ENCODE data around the gene IL1RAPL1. TPM values are rescaled to one million over a fixed set of nuclear protein-coding genes. Genes with fewer than 3 reads are reported as not detected.

Gene IL1RAPL1
- total and polyA plus RNA-seq, 9 donors, result 0.39 to 2.3 (median 1.2) TPM

DNA sequence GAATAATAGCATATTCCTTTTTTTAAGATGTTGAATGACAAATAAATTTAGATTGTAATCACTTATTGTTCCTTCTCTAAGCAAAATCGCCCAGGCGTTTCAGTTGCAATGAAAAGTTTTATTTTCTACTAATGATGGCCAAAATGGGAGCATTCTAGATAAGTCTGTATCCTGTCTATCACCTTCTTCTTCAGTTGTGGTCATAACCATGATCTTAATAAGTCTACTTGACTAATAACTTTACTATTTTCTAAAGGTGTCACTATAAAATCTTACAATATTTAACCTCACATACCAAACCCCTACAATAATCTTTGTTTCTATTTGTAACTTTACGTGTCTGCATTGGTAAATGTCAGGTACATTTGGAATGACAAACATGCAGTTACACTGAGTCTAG, 904.4 kb downstream of the IL1RAPL1 start:
- H3K4me3 ChIP-seq (ENCODE audit: low read length), result no peak overlapping the region
- H3K9me3 ChIP-seq (replicated peaks; ENCODE audit: control insufficient read depth, low read depth, low read length), result no peaks in the 10 kb centered on the region
- no peaks in the 10 kb centered on the region for H3K27me3 ChIP-seq (ENCODE audit: control insufficient read depth, insufficient read depth, low read length)
- no peak overlapping the region for H3K27ac ChIP-seq (ENCODE audit: low read length)
- H3K36me3 ChIP-seq (ENCODE audit: control insufficient read depth, insufficient read depth, low read length), result no peaks in the 10 kb centered on the region
- whole genome bisulfite sequencing (ENCODE audit: insufficient coverage), result no CpG with 5 or more reads among the region's 3 CpGs
- no peaks in the 10 kb centered on the region for H3K4me1 ChIP-seq (ENCODE audit: control insufficient read depth, insufficient read depth, low read length)
- no peak for DNase-seq

DNA sequence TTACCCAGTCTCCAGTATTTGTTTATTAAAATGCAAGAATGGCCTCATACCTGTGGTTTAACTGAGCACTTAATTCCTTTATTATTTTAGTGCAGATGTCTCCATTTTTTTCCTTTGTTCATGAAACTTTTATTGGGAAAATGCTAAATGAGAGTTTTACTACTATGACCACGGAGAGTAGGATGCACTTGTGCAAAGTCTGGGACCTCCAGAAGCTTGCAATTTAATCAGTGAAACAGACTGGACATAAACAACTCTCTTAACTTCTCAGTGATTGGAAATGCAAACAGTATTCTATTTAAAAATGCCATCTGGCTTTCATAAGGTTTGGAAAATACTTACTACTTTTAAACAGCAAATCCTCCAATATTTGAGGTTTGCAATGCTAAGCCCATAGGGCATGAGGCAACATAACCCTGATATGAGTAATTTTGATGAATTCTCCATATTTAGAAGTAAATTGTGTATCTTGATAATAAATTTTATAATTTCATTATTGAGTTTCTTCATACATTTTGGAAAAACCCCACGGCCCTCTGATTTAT, 909.5 kb downstream of the IL1RAPL1 start:
- DNase-seq, result no peak
- Histone ChIP-seq H3K27me3 (ENCODE audit: control insufficient read depth, insufficient read depth, low read length) (no peaks in the 10 kb centered on the region), H3K27ac (ENCODE audit: low read length) (no peak overlapping the region), H3K4me3 (ENCODE audit: low read length) (no peak overlapping the region), H3K4me1 (ENCODE audit: control insufficient read depth, insufficient read depth, low read length) (no peaks in the 10 kb centered on the region), H3K9me3 (replicated peaks; ENCODE audit: control insufficient read depth, low read depth, low read length) (no peaks in the 10 kb centered on the region), H3K36me3 (ENCODE audit: control insufficient read depth, insufficient read depth, low read length) (no peaks in the 10 kb centered on the region)
- WGBS (ENCODE audit: insufficient coverage), result no CpG with 5 or more reads among the region's 2 CpGs

- Histone ChIP-seq H3K27ac (ENCODE audit: low read length) (no peak overlapping the region), H3K4me3 (ENCODE audit: low read length) (no peak overlapping the region), H3K4me1 (ENCODE audit: control insufficient read depth, insufficient read depth, low read length) (no peaks in the 10 kb centered on the region), H3K27me3 (ENCODE audit: control insufficient read depth, insufficient read depth, low read length) (no peaks in the 10 kb centered on the region), H3K36me3 (ENCODE audit: control insufficient read depth, insufficient read depth, low read length) (no peaks in the 10 kb centered on the region), H3K9me3 (replicated peaks; ENCODE audit: control insufficient read depth, low read depth, low read length) (no peaks in the 10 kb centered on the region)
- no peak for DNase-seq
- WGBS (ENCODE audit: insufficient coverage), result no CpG with 5 or more reads among the region's 1 CpG
Measured at GRCh38 chrX:29506729-29507128, 919.5 kb downstream of the IL1RAPL1 start.

DNA sequence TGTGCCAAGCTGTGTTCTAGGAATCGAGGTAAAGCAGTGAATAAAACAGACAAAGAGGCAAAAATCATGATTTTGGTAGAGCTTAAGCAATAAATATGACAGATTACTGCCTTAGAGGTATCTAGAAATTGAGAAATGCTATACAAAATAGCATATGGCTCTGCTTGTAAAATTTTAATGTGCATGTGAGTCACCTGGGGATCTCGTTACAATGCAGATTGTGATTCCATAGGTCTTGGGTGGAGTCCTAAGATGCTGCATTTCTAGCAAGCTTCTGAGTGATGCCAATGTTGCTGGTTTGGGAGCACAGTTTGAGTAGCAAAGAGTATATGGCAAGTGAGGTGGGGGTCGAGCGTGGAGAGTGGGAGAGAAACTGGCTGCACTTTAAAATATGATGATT, 930.9 kb downstream of the IL1RAPL1 start:
- WGBS (ENCODE audit: insufficient coverage), result 58% methylated on average over 3 of the region's 4 CpGs
- Histone ChIP-seq H3K4me1 (ENCODE audit: control insufficient read depth, insufficient read depth, low read length) (no peaks in the 10 kb centered on the region), H3K4me3 (ENCODE audit: low read length) (no peak overlapping the region), H3K27ac (ENCODE audit: low read length) (no peak overlapping the region), H3K27me3 (ENCODE audit: control insufficient read depth, insufficient read depth, low read length) (peaks cover 2% of the 10 kb centered on the region), H3K36me3 (ENCODE audit: control insufficient read depth, insufficient read depth, low read length) (no peaks in the 10 kb centered on the region), H3K9me3 (replicated peaks; ENCODE audit: control insufficient read depth, low read depth, low read length) (no peaks in the 10 kb centered on the region)
- DNase-seq, result no peak

- no peaks in the 10 kb centered on the region for H3K36me3 ChIP-seq (ENCODE audit: control insufficient read depth, insufficient read depth, low read length)
- no peaks in the 10 kb centered on the region for H3K27me3 ChIP-seq (ENCODE audit: control insufficient read depth, insufficient read depth, low read length)
- no peaks in the 10 kb centered on the region for H3K4me1 ChIP-seq (ENCODE audit: control insufficient read depth, insufficient read depth, low read length)
- WGBS (ENCODE audit: insufficient coverage), result no CpG with 5 or more reads among the region's 1 CpG
- no peak for DNase-seq
- no peaks in the 10 kb centered on the region for H3K9me3 ChIP-seq (replicated peaks; ENCODE audit: control insufficient read depth, low read depth, low read length)
- no peak overlapping the region for H3K4me3 ChIP-seq (ENCODE audit: low read length)
- no peak overlapping the region for H3K27ac ChIP-seq (ENCODE audit: low read length)
Measured at GRCh38 chrX:29528281-29528680, 941.0 kb downstream of the IL1RAPL1 start.

DNA sequence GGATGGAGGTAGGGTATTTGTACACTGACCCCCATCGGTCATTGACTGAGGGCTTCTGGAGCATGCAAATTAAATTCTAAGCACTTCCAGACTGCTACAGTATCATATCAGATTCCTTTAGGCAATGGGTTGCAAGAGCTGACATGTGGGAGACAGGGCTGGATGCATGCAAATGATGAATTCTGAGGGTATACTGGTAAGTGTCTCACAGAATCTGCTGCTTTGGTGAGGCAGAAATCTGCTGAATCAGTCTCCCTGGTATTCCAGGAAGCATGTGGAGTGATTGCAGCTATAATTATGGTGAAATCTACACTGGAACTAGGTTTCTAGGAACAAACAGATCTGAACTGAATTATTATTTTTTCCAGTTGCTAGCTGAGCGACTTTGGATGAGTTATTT, 943.3 kb downstream of the IL1RAPL1 start:
- Histone ChIP-seq H3K27ac (ENCODE audit: low read length) (no peak overlapping the region), H3K9me3 (replicated peaks; ENCODE audit: control insufficient read depth, low read depth, low read length) (no peaks in the 10 kb centered on the region), H3K4me1 (ENCODE audit: control insufficient read depth, insufficient read depth, low read length) (no peaks in the 10 kb centered on the region), H3K27me3 (ENCODE audit: control insufficient read depth, insufficient read depth, low read length) (no peaks in the 10 kb centered on the region), H3K36me3 (ENCODE audit: control insufficient read depth, insufficient read depth, low read length) (no peaks in the 10 kb centered on the region), H3K4me3 (ENCODE audit: low read length) (no peak overlapping the region)
- no peak for DNase-seq
- no CpG with 5 or more reads among the region's 2 CpGs for WGBS (ENCODE audit: insufficient coverage)

GRCh38 chrX:29531336-29531735, 944.1 kb downstream of the IL1RAPL1 start:
- no peak for DNase-seq
- WGBS (ENCODE audit: insufficient coverage), result 80% methylated on average over 1 of the region's 4 CpGs
- Histone ChIP-seq H3K9me3 (replicated peaks; ENCODE audit: control insufficient read depth, low read depth, low read length) (no peaks in the 10 kb centered on the region), H3K27me3 (ENCODE audit: control insufficient read depth, insufficient read depth, low read length) (no peaks in the 10 kb centered on the region), H3K4me3 (ENCODE audit: low read length) (no peak overlapping the region), H3K36me3 (ENCODE audit: control insufficient read depth, insufficient read depth, low read length) (no peaks in the 10 kb centered on the region), H3K4me1 (ENCODE audit: control insufficient read depth, insufficient read depth, low read length) (no peaks in the 10 kb centered on the region), H3K27ac (ENCODE audit: low read length) (no peak overlapping the region)

- no CpG with 5 or more reads among the region's 1 CpG for WGBS (ENCODE audit: insufficient coverage)
Measured at GRCh38 chrX:29535212-29536162, 948.2 kb downstream of the IL1RAPL1 start.

DNA sequence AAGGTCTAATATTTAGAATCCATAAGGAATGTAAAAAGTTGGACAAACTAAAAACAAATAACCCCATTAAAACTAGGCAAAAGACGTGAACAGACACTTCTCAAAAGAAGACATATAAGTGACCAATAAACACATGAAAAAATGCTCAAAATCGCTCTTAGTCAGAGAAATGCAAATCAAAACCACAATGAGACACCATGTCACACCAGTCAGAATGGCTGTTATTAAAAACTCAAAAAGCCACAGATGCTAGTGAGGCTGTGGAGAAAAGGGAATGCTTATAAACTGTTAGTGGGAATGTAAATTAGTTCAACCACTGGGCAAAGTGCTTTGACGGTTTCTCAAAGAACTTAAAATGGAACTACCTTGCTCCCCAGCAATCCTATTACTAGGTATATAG, 953.8 kb downstream of the IL1RAPL1 start:
- H3K4me3 ChIP-seq (ENCODE audit: low read length), result no peak overlapping the region
- H3K4me1 ChIP-seq (ENCODE audit: control insufficient read depth, insufficient read depth, low read length), result no peaks in the 10 kb centered on the region
- DNase-seq, result no peak
- H3K36me3 ChIP-seq (ENCODE audit: control insufficient read depth, insufficient read depth, low read length), result no peaks in the 10 kb centered on the region
- no peaks in the 10 kb centered on the region for H3K27me3 ChIP-seq (ENCODE audit: control insufficient read depth, insufficient read depth, low read length)
- WGBS (ENCODE audit: insufficient coverage), result no CpG with 5 or more reads among the region's 3 CpGs
- H3K9me3 ChIP-seq (replicated peaks; ENCODE audit: control insufficient read depth, low read depth, low read length), result no peaks in the 10 kb centered on the region
- no peak overlapping the region for H3K27ac ChIP-seq (ENCODE audit: low read length)

More at GRCh38 chrX:29535212-29536162, 948.2 kb downstream of the IL1RAPL1 start:
- Histone ChIP-seq H3K9me3 (replicated peaks; ENCODE audit: control insufficient read depth, low read depth, low read length) (no peaks in the 10 kb centered on the region), H3K27me3 (ENCODE audit: control insufficient read depth, insufficient read depth, low read length) (no peaks in the 10 kb centered on the region), H3K27ac (ENCODE audit: low read length) (no peak overlapping the region), H3K4me1 (ENCODE audit: control insufficient read depth, insufficient read depth, low read length) (no peaks in the 10 kb centered on the region), H3K36me3 (ENCODE audit: control insufficient read depth, insufficient read depth, low read length) (no peaks in the 10 kb centered on the region), H3K4me3 (ENCODE audit: low read length) (no peak overlapping the region)
- DNase-seq, result no peak

DNA sequence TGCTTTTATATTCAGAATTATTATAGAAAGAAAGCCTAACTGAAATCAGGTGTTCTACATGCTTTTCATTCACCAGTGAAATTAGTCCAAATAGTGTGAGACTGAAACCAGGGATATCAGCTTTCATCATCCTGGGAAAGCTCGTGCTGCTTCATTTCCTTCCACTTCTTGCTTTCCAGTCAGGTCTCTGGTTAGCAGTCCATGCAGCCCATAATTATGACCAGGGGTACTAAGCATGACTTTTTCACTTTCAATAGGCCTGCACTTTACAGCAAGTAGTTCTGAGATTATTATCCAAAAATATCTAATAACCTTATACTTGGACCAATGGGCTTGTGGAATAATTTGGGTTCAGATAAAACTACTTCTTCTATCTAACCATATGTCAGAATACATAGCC, 954.9 kb downstream of the IL1RAPL1 start:
- 44% methylated on average over 1 of the region's 1 CpG for WGBS (ENCODE audit: insufficient coverage)
- peak; percentile 7 for DNase-seq
- Histone ChIP-seq H3K4me1 (ENCODE audit: control insufficient read depth, insufficient read depth, low read length) (no peaks in the 10 kb centered on the region), H3K27ac (ENCODE audit: low read length) (no peak overlapping the region), H3K9me3 (replicated peaks; ENCODE audit: control insufficient read depth, low read depth, low read length) (no peaks in the 10 kb centered on the region), H3K4me3 (ENCODE audit: low read length) (no peak overlapping the region), H3K27me3 (ENCODE audit: control insufficient read depth, insufficient read depth, low read length) (no peaks in the 10 kb centered on the region), H3K36me3 (ENCODE audit: control insufficient read depth, insufficient read depth, low read length) (no peaks in the 10 kb centered on the region)
